CD4-positive, alpha-beta T cell treated with Interleukin-15 for 4 hours (primary cell): ENCODE measurements around the gene TAF1C.
"Not testable (repeated sequence)": the region's sequence is repeated elsewhere in the genome, so short reads cannot be mapped to it uniquely, and the experiment has no call there.

Source experiments
- DNase-seq: peaks from one replicate; pipeline ENCODE4 v3.0.0-alpha.2; 2020; ENCODE audit warnings: low spot score

TAF1C gene

GRCh38 chr16:84212154-84212553, 25.3 kb upstream of the TAF1C start:
- no peak for DNase-seq

- no peak for DNase-seq
These were observed 23.1 kb upstream of the TAF1C start for GRCh38 chr16:84209989-84210388.

GRCh38 chr16:84207879-84208278, 21.0 kb upstream of the TAF1C start:
- DNase-seq: no peak

GRCh38 chr16:84207251-84207650, 20.4 kb upstream of the TAF1C start:
- no peak for DNase-seq

GRCh38 chr16:84205976-84206691, 19.3 kb upstream of the TAF1C start:
- DNase-seq: no peak

- not testable (repeated sequence) for DNase-seq
These were observed 18.3 kb upstream of the TAF1C start for GRCh38 chr16:84205123-84205522.

- not testable (repeated sequence) for DNase-seq
These were observed 17.7 kb upstream of the TAF1C start for GRCh38 chr16:84204551-84204950.

- DNase-seq: no peak
These were observed 13.0 kb upstream of the TAF1C start for GRCh38 chr16:84199861-84200260.

- no peak for DNase-seq
These were observed 12.2 kb upstream of the TAF1C start for GRCh38 chr16:84199097-84199496.

GRCh38 chr16:84198401-84198800, 11.5 kb upstream of the TAF1C start:
- DNase-seq: no peak

GRCh38 chr16:84197466-84198128, 10.7 kb upstream of the TAF1C start:
- no peak for DNase-seq

- DNase-seq: no peak
These were observed 10.0 kb upstream of the TAF1C start for GRCh38 chr16:84196727-84197394.

- DNase-seq: no peak
These were observed 9.2 kb upstream of the TAF1C start for GRCh38 chr16:84196101-84196500.

GRCh38 chr16:84195201-84196093, 8.6 kb upstream of the TAF1C start:
- DNase-seq: no peak

GRCh38 chr16:84194470-84195200, 7.8 kb upstream of the TAF1C start:
- no peak for DNase-seq

- no peak for DNase-seq
These were observed 7.2 kb upstream of the TAF1C start for GRCh38 chr16:84194018-84194417.

GRCh38 chr16:84193480-84193879, 6.6 kb upstream of the TAF1C start:
- no peak for DNase-seq

- no peak for DNase-seq
These were observed 4.6 kb upstream of the TAF1C start for GRCh38 chr16:84191466-84191865.

GRCh38 chr16:84190731-84191388, 4.0 kb upstream of the TAF1C start, which contains the start of gene ADAD2:
TSS of gene ADAD2 (plus strand) at chr16:84191157. CDS start at chr16:84191231, 74 bp downstream.
- DNase-seq: no peak

- DNase-seq: no peak
These were observed 2.1 kb downstream of the TAF1C start for GRCh38 chr16:84184775-84185174.
